WERI-Rb-1 (cell line): ENCODE data around the gene SASH1.

ENCODE experiments used
- DNase-seq: peaks from one replicate; pipeline ENCODE4 v3.0.0-alpha.2; 2020
- H3K27ac ChIP-seq: fragments of 250-450 bp; sonication (Bioruptor Pico); 2 replicates; pipeline ENCODE4 v1.5.1; 2020; ENCODE audit warnings: mild to moderate bottlenecking, moderate library complexity
- H3K27me3 ChIP-seq: fragments of 250-450 bp; sonication (Bioruptor Pico); 2 replicates; pipeline ENCODE4 v1.5.1; 2021; ENCODE audit warnings: mild to moderate bottlenecking, low read depth, moderate library complexity; ENCODE audit not compliant: insufficient read depth, severe bottlenecking
- H3K36me3 ChIP-seq: fragments of 250-450 bp; sonication (Bioruptor Pico); 2 replicates; pipeline ENCODE4 v1.5.1; 2020; ENCODE audit warnings: mild to moderate bottlenecking, moderate library complexity
- H3K4me3 ChIP-seq: 2 replicates; pipeline ENCODE4 v1.5.1; 2011; ENCODE audit warnings: low read depth, mild to moderate bottlenecking, control low read depth, low read length
- H3K9me3 ChIP-seq: fragments of 250-450 bp; sonication (Bioruptor Pico); 2 replicates; pipeline ENCODE4 v1.5.1; 2021; ENCODE audit warnings: mild to moderate bottlenecking, moderate library complexity; ENCODE audit not compliant: severe bottlenecking
- TF ChIP-seq, protein P1 (sequence below): IDR thresholded peaks from 2 replicates; pipeline ENCODE4 v1.5.1; 2011; ENCODE audit warnings: low read depth, mild to moderate bottlenecking, control low read depth, inconsistent platforms, low read length

SASH1 gene

GRCh38 chr6:148441454-148441911, 98.8 kb downstream of the SASH1 start:
- TF ChIP-seq, protein P1, sequence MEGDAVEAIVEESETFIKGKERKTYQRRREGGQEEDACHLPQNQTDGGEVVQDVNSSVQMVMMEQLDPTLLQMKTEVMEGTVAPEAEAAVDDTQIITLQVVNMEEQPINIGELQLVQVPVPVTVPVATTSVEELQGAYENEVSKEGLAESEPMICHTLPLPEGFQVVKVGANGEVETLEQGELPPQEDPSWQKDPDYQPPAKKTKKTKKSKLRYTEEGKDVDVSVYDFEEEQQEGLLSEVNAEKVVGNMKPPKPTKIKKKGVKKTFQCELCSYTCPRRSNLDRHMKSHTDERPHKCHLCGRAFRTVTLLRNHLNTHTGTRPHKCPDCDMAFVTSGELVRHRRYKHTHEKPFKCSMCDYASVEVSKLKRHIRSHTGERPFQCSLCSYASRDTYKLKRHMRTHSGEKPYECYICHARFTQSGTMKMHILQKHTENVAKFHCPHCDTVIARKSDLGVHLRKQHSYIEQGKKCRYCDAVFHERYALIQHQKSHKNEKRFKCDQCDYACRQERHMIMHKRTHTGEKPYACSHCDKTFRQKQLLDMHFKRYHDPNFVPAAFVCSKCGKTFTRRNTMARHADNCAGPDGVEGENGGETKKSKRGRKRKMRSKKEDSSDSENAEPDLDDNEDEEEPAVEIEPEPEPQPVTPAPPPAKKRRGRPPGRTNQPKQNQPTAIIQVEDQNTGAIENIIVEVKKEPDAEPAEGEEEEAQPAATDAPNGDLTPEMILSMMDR = no peak
- no peaks in the 10 kb centered on the region for H3K9me3 ChIP-seq
- peaks cover 6% of the 10 kb centered on the region; the same call in 1 of the 2 replicates for H3K36me3 ChIP-seq
- no peak overlapping the region for H3K4me3 ChIP-seq
- H3K27me3 ChIP-seq = no peaks in the 10 kb centered on the region
- no peak overlapping the region for H3K27ac ChIP-seq
- DNase-seq = no peak

- no peak for DNase-seq
- TF ChIP-seq, protein P1 = no peak
- no peaks in the 10 kb centered on the region for H3K9me3 ChIP-seq
- peaks cover 8% of the 10 kb centered on the region; the same call in 1 of the 2 replicates for H3K36me3 ChIP-seq
- H3K4me3 ChIP-seq = no peak overlapping the region
- H3K27me3 ChIP-seq = no peaks in the 10 kb centered on the region
- H3K27ac ChIP-seq = no peak overlapping the region
These were observed 101.3 kb downstream of the SASH1 start for GRCh38 chr6:148443798-148444560.

- DNase-seq = no peak
- Histone ChIP-seq H3K4me3 (no peak overlapping the region), H3K27me3 (no peaks in the 10 kb centered on the region), H3K27ac (no peak overlapping the region), H3K36me3 (peaks cover 8% of the 10 kb centered on the region), H3K9me3 (no peaks in the 10 kb centered on the region)
- TF ChIP-seq, protein P1 = no peak
These were observed 102.5 kb downstream of the SASH1 start for GRCh38 chr6:148445116-148445515.

DNA sequence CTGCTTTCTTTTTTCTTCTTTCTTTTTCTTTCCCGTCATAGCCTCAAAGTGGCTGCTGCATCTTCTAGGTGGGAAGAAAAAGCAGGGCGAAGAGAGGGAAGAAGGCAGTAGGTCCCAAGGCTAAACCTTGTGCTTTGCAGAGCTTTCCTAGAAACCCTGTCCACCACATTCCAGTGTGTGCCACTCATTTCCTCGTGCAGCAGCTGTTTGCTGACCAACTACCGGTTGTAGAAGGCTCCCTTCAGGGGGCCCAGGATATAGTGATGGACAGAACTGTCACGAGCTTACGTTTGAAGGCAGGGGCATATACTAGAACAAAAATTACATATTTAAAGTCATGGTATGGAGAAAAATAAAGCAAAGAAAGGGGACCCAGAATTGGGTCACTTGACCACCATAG, 103.0 kb downstream of the SASH1 start:
- H3K27ac ChIP-seq = no peak overlapping the region
- no peaks in the 10 kb centered on the region for H3K9me3 ChIP-seq
- no peak for DNase-seq
- H3K36me3 ChIP-seq = peaks cover 6% of the 10 kb centered on the region
- H3K4me3 ChIP-seq = no peak overlapping the region
- TF ChIP-seq, protein P1 = no peak
- H3K27me3 ChIP-seq = no peaks in the 10 kb centered on the region

DNA sequence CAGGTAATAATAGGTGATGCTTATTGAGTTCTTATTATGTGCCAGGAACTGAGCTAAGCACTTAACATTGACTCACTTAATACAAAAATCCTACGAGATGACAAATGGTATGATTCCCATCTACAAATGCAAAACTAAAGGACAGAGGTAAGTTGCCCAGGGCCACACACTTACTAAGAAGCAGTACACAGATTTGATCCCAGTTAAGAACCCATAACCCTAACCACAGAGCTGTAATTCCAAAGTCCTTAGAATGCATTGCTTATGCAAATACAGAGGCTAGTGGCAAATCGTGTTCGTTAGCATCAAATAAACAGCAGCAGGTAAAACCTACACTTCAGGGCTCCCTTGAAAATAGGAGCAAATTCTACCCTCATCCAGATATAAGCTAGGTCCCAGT, 104.0 kb downstream of the SASH1 start:
- DNase-seq = no peak
- H3K27ac ChIP-seq = no peak overlapping the region
- no peak overlapping the region for H3K4me3 ChIP-seq
- no peaks in the 10 kb centered on the region for H3K27me3 ChIP-seq
- TF ChIP-seq, protein P1 = no peak
- H3K36me3 ChIP-seq = peaks cover 6% of the 10 kb centered on the region
- H3K9me3 ChIP-seq = no peaks in the 10 kb centered on the region
